ENCODE measurements around the gene SGCA. TPM values are rescaled to one million over a fixed set of nuclear protein-coding genes. Genes with fewer than 3 reads are reported as not detected.

Gene SGCA
- not detected in 2 replicates for total RNA-seq

GRCh38 chr17:50165867-50166517, at the start of gene SGCA:
Gene SGCA, plus strand, starts transcription at chr17:50166005. Its CDS starts 36 bp downstream, at chr17:50166041.
- DNase-seq (ENCODE audit: low read depth) = no peak
- Histone ChIP-seq H3K36me3 (ENCODE audit: control insufficient read depth, insufficient read depth, low read length) (no peaks in the 10 kb centered on the region), H3K4me3 (ENCODE audit: low read depth, low read length) (no peak within 1 kb of the TSS), H3K27me3 (ENCODE audit: control insufficient read depth, insufficient read depth, low read length) (peaks cover 4% of the 10 kb centered on the region)
- TF ChIP-seq CTCF (IDR thresholded peaks at IDR 0.05; ENCODE audit: insufficient read depth, low read length, poor library complexity, severe bottlenecking) = no peak

- no peak for DNase-seq (ENCODE audit: low read depth)
- peaks cover 2% of the 10 kb centered on the region for H3K27me3 ChIP-seq (ENCODE audit: control insufficient read depth, insufficient read depth, low read length)
- H3K4me3 ChIP-seq (ENCODE audit: low read depth, low read length) = no peak overlapping the region
- no peaks in the 10 kb centered on the region for H3K36me3 ChIP-seq (ENCODE audit: control insufficient read depth, insufficient read depth, low read length)
- peak; percentile 21 for TF ChIP-seq CTCF (IDR thresholded peaks at IDR 0.05; ENCODE audit: insufficient read depth, low read length, poor library complexity, severe bottlenecking)
Observed at GRCh38 chr17:50117202-50118051, 48.4 kb upstream of the SGCA start.

GRCh38 chr17:50118076-50118827, 47.6 kb upstream of the SGCA start:
- TF ChIP-seq CTCF (IDR thresholded peaks at IDR 0.05; ENCODE audit: insufficient read depth, low read length, poor library complexity, severe bottlenecking) = no peak
- H3K27me3 ChIP-seq (ENCODE audit: control insufficient read depth, insufficient read depth, low read length) = peaks cover 2% of the 10 kb centered on the region
- H3K4me3 ChIP-seq (ENCODE audit: low read depth, low read length) = no peak overlapping the region
- H3K36me3 ChIP-seq (ENCODE audit: control insufficient read depth, insufficient read depth, low read length) = no peaks in the 10 kb centered on the region
- DNase-seq (ENCODE audit: low read depth) = no peak

- H3K4me3 ChIP-seq (ENCODE audit: low read depth, low read length) = no peak overlapping the region
- H3K27me3 ChIP-seq (ENCODE audit: control insufficient read depth, insufficient read depth, low read length) = peaks cover 2% of the 10 kb centered on the region
- no peaks in the 10 kb centered on the region for H3K36me3 ChIP-seq (ENCODE audit: control insufficient read depth, insufficient read depth, low read length)
- no peak for TF ChIP-seq CTCF (IDR thresholded peaks at IDR 0.05; ENCODE audit: insufficient read depth, low read length, poor library complexity, severe bottlenecking)
- no peak for DNase-seq (ENCODE audit: low read depth)
Observed at GRCh38 chr17:50118828-50119218, 47.0 kb upstream of the SGCA start.

GRCh38 chr17:50120475-50121253, 45.1 kb upstream of the SGCA start:
- DNase-seq (ENCODE audit: low read depth) = no peak
- no peak for TF ChIP-seq CTCF (IDR thresholded peaks at IDR 0.05; ENCODE audit: insufficient read depth, low read length, poor library complexity, severe bottlenecking)
- no peak overlapping the region for H3K4me3 ChIP-seq (ENCODE audit: low read depth, low read length)
- peaks cover 2% of the 10 kb centered on the region for H3K27me3 ChIP-seq (ENCODE audit: control insufficient read depth, insufficient read depth, low read length)
- H3K36me3 ChIP-seq (ENCODE audit: control insufficient read depth, insufficient read depth, low read length) = no peaks in the 10 kb centered on the region
